GM19468 (cell line): Measurements from ENCODE around the gene RCE1.

Experiments
- ATAC-seq: cut with Tn5 transposase; IDR thresholded peaks from one replicate; pipeline ENCODE4 v1.9.1; 2021; ENCODE audit warnings: mild to moderate bottlenecking, moderate library complexity, moderate number of reproducible peaks; ENCODE audit not compliant: unreplicated experiment; ENCODE audit errors: extremely low read depth

Gene RCE1

DNA sequence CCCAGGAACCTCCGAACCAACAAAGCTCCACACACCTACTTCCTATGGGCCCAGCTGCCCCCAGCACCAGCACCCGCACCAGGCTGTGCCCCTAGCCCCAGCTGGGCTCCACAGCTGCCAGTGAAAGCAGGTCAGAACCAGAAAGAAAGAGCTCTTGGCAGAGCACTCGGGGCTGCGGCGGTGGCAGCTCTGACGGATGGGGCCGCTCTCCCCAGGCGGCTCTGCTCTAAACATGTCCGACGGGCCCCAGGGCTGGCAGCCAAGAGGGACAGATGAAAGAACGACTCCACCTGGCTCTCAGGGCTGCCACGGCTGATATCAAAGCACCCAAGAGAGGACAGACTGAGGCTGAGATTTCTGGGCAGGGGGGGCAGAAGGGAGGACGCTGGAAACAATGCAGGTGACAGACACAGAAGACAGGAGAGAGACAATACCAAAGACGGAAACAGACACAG is 39.3 kb downstream of the RCE1 start:
- ATAC-seq, result no peak

GRCh38 chr11:66883016-66883965 is 40.0 kb downstream of the RCE1 start:
- no peak for ATAC-seq

DNA sequence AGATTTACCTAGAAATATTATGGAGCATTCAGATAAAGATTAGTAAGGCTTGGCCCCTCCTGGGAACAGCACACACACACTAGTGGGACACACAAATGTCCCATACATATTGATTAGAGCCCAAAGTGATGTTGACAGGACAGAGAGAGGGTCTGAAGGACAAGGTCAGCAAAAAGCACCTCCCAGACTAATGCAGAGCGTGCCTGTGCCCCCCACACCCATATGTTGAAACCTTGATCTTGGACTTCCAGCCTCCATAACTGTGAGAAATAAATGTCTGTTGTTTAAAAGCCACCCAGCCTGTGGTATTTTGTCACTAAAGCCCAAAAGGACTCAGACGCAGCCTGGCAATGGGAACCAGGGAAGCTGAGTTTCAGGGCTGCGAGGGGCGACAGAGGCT is 41.2 kb downstream of the RCE1 start:
- ATAC-seq, result no peak

DNA sequence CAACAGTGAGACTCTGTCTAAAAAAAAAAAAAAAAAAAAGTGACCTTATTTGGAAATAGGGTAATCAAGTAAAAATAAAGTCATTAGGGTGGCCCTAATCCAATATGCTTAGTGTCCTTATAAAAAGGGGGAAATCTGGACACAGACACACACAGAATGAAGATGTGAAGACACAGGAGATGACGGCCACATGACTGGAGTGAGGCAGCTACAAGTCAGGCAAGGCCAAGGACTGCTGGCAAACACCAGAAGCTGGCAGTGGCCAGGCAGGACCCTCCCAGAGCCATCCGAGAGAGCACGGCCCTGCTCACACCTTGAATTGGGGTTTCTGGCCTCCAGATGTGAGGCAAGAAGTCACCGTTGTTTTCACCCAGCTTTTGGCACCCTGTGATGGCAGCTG is 42.2 kb downstream of the RCE1 start:
- ATAC-seq, result no peak

DNA sequence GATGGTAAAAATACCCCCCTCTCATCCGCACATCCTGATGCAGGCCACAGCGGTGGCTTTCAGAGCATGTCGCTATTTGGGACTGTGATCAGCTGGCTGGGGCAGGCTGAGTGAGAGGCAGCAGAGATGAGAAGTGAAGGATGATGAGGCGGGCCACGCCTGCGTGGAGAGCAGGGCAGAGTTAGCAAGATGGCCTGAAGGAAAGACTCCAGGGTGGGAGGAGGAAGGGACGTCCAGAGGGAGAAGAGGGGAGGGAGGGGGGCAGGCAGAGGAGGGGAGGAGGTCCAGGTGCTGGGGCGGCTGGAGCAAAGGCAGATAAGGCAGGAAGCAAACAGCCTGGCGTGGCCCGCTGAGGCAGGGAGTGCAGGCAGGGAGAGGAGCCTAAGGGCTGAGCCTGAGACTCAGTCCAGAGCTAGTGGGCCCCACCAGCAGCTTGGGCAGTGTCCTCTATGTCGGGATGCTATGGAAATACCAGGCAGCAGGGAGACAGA is 42.8 kb downstream of the RCE1 start:
- ATAC-seq, result no peak

DNA sequence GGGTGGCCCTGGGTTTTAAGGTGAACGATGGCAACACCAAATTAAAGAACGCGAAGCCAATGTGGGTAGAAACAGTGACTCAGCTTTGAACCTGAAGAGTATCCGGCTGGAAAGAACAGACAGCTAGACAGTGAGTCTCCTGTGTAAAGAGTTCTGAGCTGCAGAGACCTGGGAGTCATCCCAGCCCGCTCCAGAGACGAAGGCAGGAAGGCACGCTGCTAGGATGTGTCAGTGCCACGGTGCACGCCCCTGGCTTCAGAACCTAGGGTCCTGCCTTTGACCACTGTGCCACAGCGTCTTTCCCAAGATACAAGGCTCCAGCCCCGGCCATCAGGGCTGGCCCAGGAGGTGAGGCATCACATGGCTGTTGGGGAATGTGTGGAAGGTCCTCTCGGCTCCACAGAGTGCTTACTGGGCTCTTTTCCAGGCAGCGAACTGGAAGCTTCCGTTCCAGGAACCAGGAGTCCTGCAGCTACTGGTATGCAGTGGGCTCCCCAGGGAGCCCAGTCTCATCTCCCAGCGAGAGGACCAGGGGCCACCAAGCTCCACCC is 43.5 kb downstream of the RCE1 start:
- no peak for ATAC-seq

DNA sequence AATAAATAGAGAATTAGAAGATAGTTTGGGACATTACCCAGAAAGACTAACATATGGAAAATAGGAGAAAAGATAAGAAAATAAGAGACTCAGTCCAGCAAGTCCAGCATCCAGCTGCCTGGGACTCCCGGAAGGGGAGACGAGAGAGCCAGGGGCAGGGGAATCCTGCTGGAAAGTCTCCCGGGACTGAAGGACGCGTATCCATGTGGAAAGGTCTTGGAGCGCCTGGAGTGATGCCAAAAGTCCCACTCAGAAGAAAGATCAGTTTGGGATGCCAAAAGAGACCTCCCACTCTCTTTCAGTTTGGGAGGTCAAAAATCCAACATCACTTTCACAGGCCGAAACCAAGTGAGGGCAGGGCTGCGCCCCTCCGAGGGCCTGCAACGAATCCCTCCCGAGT is 44.3 kb downstream of the RCE1 start:
- ATAC-seq, result no peak

DNA sequence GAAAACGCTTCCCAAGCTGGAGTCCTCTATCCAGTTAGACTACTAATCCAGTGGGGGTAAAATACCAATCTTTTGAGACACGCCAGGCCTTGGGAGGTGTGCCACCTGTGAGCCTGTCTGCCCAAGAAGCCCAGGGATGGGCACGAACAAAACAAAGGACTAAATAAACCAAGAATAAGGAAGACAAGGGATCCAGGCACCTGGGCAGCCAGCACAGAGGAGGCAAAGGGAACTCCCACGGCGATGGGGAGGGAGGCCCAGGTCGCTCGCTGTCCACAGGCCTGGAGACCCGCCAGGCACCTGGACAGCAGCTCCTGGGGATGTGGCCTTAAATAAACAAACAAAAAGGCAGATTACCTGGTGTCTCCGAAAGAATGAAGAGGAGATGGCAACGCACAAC is 45.0 kb downstream of the RCE1 start:
- no peak for ATAC-seq

GRCh38 chr11:66889960-66890359 is 46.7 kb downstream of the RCE1 start:
- no peak for ATAC-seq

GRCh38 chr11:66891851-66892660 is 48.8 kb downstream of the RCE1 start:
- ATAC-seq, result no peak

GRCh38 chr11:66892911-66893310 is 49.7 kb downstream of the RCE1 start:
- no peak for ATAC-seq

DNA sequence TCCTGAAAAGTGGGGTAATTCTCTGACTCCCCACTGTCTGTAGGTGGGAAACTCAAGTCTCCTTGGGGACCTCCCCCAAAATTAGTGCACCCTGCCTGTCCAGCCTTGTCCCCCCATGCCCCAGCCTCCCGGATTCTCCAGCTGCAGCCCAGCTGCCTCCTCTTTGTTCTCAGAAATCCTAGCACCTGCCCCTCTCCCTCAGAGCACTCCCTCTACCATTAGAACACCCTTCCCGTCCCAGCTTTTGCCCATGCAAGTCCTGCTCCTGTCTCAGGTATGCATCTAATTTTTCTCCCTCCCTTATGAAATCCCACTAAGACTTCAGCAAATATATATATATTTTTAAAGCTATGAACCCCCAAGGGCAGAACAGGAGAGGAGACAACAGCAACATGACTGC is 50.9 kb downstream of the RCE1 start:
- ATAC-seq, result no peak
